ENCODE results near the gene MYLK4. TPM values are rescaled to one million over a fixed set of nuclear protein-coding genes. Genes with fewer than 3 reads are reported as not detected.

MYLK4 gene
- total RNA-seq, 1 donor from 2014 or later = 0.60 TPM

GRCh38 chr6:2714111-2714895 is 36.4 kb downstream of the MYLK4 start:
- Mint-ChIP-seq H3K36me3 (ENCODE audit: insufficient read depth) (peaks cover 5% of the 10 kb centered on the region), H3K4me3 (ENCODE audit: low read depth) (no peak overlapping the region), H3K4me1 (ENCODE audit: low read depth) (no peaks in the 10 kb centered on the region), H3K27ac (no peak overlapping the region), H3K9me3 (ENCODE audit: low read depth) (peaks cover 11% of the 10 kb centered on the region), H3K27me3 (no peaks in the 10 kb centered on the region)
- no peak for DNase-seq (ENCODE audit: low spot score, unreplicated experiment)
- TF ChIP-seq, protein P1, sequence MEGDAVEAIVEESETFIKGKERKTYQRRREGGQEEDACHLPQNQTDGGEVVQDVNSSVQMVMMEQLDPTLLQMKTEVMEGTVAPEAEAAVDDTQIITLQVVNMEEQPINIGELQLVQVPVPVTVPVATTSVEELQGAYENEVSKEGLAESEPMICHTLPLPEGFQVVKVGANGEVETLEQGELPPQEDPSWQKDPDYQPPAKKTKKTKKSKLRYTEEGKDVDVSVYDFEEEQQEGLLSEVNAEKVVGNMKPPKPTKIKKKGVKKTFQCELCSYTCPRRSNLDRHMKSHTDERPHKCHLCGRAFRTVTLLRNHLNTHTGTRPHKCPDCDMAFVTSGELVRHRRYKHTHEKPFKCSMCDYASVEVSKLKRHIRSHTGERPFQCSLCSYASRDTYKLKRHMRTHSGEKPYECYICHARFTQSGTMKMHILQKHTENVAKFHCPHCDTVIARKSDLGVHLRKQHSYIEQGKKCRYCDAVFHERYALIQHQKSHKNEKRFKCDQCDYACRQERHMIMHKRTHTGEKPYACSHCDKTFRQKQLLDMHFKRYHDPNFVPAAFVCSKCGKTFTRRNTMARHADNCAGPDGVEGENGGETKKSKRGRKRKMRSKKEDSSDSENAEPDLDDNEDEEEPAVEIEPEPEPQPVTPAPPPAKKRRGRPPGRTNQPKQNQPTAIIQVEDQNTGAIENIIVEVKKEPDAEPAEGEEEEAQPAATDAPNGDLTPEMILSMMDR (IDR thresholded peaks at IDR 0.05; ENCODE audit: unreplicated experiment) = no peak

GRCh38 chr6:2713473-2714110 is 37.1 kb downstream of the MYLK4 start:
- TF ChIP-seq, protein P1 (IDR thresholded peaks at IDR 0.05; ENCODE audit: unreplicated experiment) = no peak
- Mint-ChIP-seq H3K27me3 (no peaks in the 10 kb centered on the region), H3K4me1 (ENCODE audit: low read depth) (no peaks in the 10 kb centered on the region), H3K36me3 (ENCODE audit: insufficient read depth) (peaks cover 5% of the 10 kb centered on the region), H3K27ac (no peak overlapping the region), H3K4me3 (ENCODE audit: low read depth) (no peak overlapping the region), H3K9me3 (ENCODE audit: low read depth) (peaks cover 17% of the 10 kb centered on the region)
- no peak for DNase-seq (ENCODE audit: low spot score, unreplicated experiment)

DNA sequence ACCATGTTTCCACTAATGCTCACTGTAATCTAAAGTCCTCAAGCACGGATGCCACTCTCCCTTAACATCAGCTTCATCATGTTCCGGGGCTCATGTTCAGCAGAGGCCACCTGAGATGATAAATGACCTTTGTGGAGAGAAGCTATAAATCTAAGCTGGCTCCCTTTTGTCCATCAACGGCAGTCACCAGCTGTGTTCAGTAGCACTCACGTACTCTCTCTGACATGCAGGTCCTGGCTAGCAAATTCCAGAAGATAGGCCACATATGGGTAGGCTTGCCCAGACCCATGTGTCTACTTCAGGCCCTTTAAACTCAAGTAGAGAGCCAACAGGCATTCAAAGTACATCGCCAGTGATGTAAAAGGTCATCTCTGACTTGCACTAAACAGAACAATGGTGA is 38.6 kb downstream of the MYLK4 start:
- Mint-ChIP-seq H3K4me3 (ENCODE audit: low read depth) (no peak overlapping the region), H3K4me1 (ENCODE audit: low read depth) (no peaks in the 10 kb centered on the region), H3K9me3 (ENCODE audit: low read depth) (peaks cover 17% of the 10 kb centered on the region), H3K36me3 (ENCODE audit: insufficient read depth) (peaks cover 5% of the 10 kb centered on the region), H3K27me3 (no peaks in the 10 kb centered on the region), H3K27ac (no peak overlapping the region)
- TF ChIP-seq, protein P1 (IDR thresholded peaks at IDR 0.05; ENCODE audit: unreplicated experiment) = no peak
- no peak for DNase-seq (ENCODE audit: low spot score, unreplicated experiment)

GRCh38 chr6:2710412-2710811 is 40.3 kb downstream of the MYLK4 start:
- Mint-ChIP-seq H3K27ac (no peak overlapping the region), H3K4me3 (ENCODE audit: low read depth) (no peak overlapping the region), H3K9me3 (ENCODE audit: low read depth) (peaks cover 17% of the 10 kb centered on the region), H3K27me3 (no peaks in the 10 kb centered on the region), H3K36me3 (ENCODE audit: insufficient read depth) (peaks cover 5% of the 10 kb centered on the region), H3K4me1 (ENCODE audit: low read depth) (no peaks in the 10 kb centered on the region)
- no peak for DNase-seq (ENCODE audit: low spot score, unreplicated experiment)
- TF ChIP-seq, protein P1 (IDR thresholded peaks at IDR 0.05; ENCODE audit: unreplicated experiment) = no peak

DNA sequence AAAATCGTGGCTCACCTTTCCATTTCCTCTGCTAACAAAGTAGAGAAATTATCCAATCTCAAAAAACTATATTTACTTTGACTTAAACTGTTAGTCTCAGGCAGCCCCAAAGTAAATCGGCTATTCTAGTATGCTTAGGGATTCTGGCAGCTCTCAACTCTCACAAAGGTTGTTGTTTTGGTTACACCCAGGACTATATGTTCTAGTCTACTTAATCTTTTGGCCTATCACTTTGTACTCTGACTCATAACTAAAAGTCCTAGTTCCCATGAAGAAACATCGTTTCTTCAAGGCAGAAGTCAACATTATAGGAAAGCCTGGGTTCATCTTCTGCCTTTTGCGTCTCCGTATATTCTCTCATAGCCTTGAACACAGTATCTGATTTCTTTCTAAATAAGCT is 42.3 kb downstream of the MYLK4 start:
- DNase-seq (ENCODE audit: low spot score, unreplicated experiment) = no peak
- no peaks in the 10 kb centered on the region for H3K4me1 Mint-ChIP-seq (ENCODE audit: low read depth)
- TF ChIP-seq, protein P1 (IDR thresholded peaks at IDR 0.05; ENCODE audit: unreplicated experiment) = no peak
- peaks cover 5% of the 10 kb centered on the region for H3K36me3 Mint-ChIP-seq (ENCODE audit: insufficient read depth)
- H3K27me3 Mint-ChIP-seq = peaks cover 7% of the 10 kb centered on the region
- no peak overlapping the region for H3K4me3 Mint-ChIP-seq (ENCODE audit: low read depth)
- H3K9me3 Mint-ChIP-seq (ENCODE audit: low read depth) = peaks cover 17% of the 10 kb centered on the region
- no peak overlapping the region for H3K27ac Mint-ChIP-seq
